Mesangial cell (primary cell): ENCODE results near the gene GTSF1L. TPM values are rescaled to one million over a fixed set of nuclear protein-coding genes. Genes with fewer than 3 reads are reported as not detected.

Experiments
- total RNA-seq: library from RNA; depleted of rRNA; stranded (reverse); fragments of >200 nt; gene quantifications from 2 replicates; pipeline ENCODE4 v1.2.3, GENCODE V29; 2015

GTSF1L gene
- total RNA-seq = not detected in 2 replicates

GRCh38 chr20:43726811-43727338, at the start of gene GTSF1L:
Gene GTSF1L (minus strand): TSS chr20:43727002. CDS start chr20:43726694, 308 bp downstream.

Other genes starting within 250 kb of the GTSF1L start
- 3.3 and 10.3 TPM in 2 replicates for gene L3MBTL1, start 219.3 kb downstream of the GTSF1L start, total RNA-seq
- 1.8 and 15.6 TPM in 2 replicates for gene SGK2, start 168.0 kb downstream of the GTSF1L start, total RNA-seq
- gene IFT52, start 136.1 kb downstream of the GTSF1L start, total RNA-seq = 18.3 and 37.8 TPM in 2 replicates
- 6.7 and 118 TPM in 2 replicates for gene MYBL2, start 59.9 kb downstream of the GTSF1L start, total RNA-seq
- gene TOX2, start 187.8 kb upstream of the GTSF1L start, total RNA-seq = 5.1 and 6.6 TPM in 2 replicates